Gastrocnemius medialis (tissue), 4 donors: ENCODE data around the gene MPP3.

Source experiments
- POLR2A ChIP-seq, 2 donors: fragments of 450-650 bp; IDR thresholded peaks; one replicate each; pipeline ENCODE4 v1.6.1; 2017; ENCODE audit warnings: antibody characterized with exemption in 2 of 2, mild to moderate bottlenecking in 2 of 2, moderate library complexity in 2 of 2
- TF ChIP-seq, protein P1 (sequence below), 5 experiments: fragments of 450-650 bp in 3 of 5; fragments of 200-600 bp in 2 of 5; sonication (generic) in 2 of 5; IDR thresholded peaks in 4 of 5; conservative IDR thresholded peaks in 1 of 5; 1 replicate in 4 of 5; 2 replicates in 1 of 5; pipeline ENCODE4 v1.5.1; 2016 to 2019; ENCODE audit warnings: antibody characterized with exemption in 5 of 5, mild to moderate bottlenecking in 3 of 5, moderate library complexity in 3 of 5

DNA sequence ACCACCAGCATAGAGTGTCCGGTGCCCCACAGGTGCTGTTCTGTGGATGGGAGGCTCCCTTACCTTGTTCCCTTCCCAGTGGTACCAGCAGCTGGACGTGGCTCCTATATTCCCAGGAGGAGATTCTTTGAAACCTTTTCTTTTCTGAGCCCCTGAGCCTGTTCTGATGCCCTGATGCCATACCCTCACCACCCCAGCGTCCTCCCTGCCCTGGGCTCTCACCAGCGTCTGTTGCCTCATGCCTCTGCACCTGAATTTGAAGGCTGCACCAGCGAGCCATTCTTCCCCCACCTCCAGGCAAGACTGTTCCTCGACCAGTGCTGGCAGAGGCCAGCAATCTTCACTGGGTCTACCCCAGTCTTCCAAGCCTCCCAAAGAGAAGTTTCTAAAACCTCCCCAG lies 74.9 kb downstream of the MPP3 start:
- TF ChIP-seq POLR2A (IDR thresholded peaks at IDR 0.05): no peak
- TF ChIP-seq, protein P1, sequence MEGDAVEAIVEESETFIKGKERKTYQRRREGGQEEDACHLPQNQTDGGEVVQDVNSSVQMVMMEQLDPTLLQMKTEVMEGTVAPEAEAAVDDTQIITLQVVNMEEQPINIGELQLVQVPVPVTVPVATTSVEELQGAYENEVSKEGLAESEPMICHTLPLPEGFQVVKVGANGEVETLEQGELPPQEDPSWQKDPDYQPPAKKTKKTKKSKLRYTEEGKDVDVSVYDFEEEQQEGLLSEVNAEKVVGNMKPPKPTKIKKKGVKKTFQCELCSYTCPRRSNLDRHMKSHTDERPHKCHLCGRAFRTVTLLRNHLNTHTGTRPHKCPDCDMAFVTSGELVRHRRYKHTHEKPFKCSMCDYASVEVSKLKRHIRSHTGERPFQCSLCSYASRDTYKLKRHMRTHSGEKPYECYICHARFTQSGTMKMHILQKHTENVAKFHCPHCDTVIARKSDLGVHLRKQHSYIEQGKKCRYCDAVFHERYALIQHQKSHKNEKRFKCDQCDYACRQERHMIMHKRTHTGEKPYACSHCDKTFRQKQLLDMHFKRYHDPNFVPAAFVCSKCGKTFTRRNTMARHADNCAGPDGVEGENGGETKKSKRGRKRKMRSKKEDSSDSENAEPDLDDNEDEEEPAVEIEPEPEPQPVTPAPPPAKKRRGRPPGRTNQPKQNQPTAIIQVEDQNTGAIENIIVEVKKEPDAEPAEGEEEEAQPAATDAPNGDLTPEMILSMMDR (IDR thresholded peaks at IDR 0.05 in 4 of 5, conservative IDR thresholded peaks at IDR 0.05 in 1 of 5): no peak
